ENCODE measurements around the gene C14orf93.

The C14orf93 gene

GRCh38 chr14:23009939-23010726 is at the start of gene C14orf93:
Gene C14orf93, minus strand, starts transcription at chr14:23010143. Its CDS starts 11,120 bp downstream, at chr14:22999023.
- TF ChIP-seq CTCF (IDR thresholded peaks at IDR 0.05), result no peak
- H3K9me3 ChIP-seq, result no peaks in the 10 kb centered on the region
- peak within 1 kb of the TSS; percentile 85 for H3K27ac ChIP-seq
- H3K4me3 ChIP-seq (ENCODE audit: low read depth in 1 of 2, low read length in 1 of 2), result peak within 1 kb of the TSS; percentile 70 to 90
- H3K27me3 ChIP-seq, result no peaks in the 10 kb centered on the region
- no peaks in the 10 kb centered on the region for H3K36me3 ChIP-seq
- peaks cover 29 to 35% of the 10 kb centered on the region in 2 experiments for H3K4me1 ChIP-seq (ENCODE audit: control insufficient read depth in 1 of 2, insufficient read depth in 1 of 2, low read depth in 1 of 2, low read length in 1 of 2)

GRCh38 chr14:23058654-23059504 is 48.9 kb upstream of the C14orf93 start:
- peaks cover 53% of the 10 kb centered on the region for H3K36me3 ChIP-seq
- peak overlapping the region; percentile 18 for H3K27ac ChIP-seq
- no peaks in the 10 kb centered on the region for H3K9me3 ChIP-seq
- H3K4me1 ChIP-seq (ENCODE audit: control insufficient read depth in 1 of 2, insufficient read depth in 1 of 2, low read depth in 1 of 2, low read length in 1 of 2), result peaks cover 20 to 22% of the 10 kb centered on the region in 2 experiments
- no peak for TF ChIP-seq CTCF (IDR thresholded peaks at IDR 0.05)
- peaks cover 13% of the 10 kb centered on the region for H3K27me3 ChIP-seq
- no peak overlapping the region for H3K4me3 ChIP-seq (ENCODE audit: low read depth in 1 of 2, low read length in 1 of 2)

GRCh38 chr14:23057757-23058653 is 48.1 kb upstream of the C14orf93 start:
- peaks cover 45% of the 10 kb centered on the region for H3K36me3 ChIP-seq
- H3K9me3 ChIP-seq, result no peaks in the 10 kb centered on the region
- no peak overlapping the region for H3K27ac ChIP-seq
- peaks cover 20 to 22% of the 10 kb centered on the region in 2 experiments for H3K4me1 ChIP-seq (ENCODE audit: control insufficient read depth in 1 of 2, insufficient read depth in 1 of 2, low read depth in 1 of 2, low read length in 1 of 2)
- H3K27me3 ChIP-seq, result peaks cover 13% of the 10 kb centered on the region
- peak overlapping the region; percentile 71 to 84 for H3K4me3 ChIP-seq (ENCODE audit: low read depth in 1 of 2, low read length in 1 of 2)
- peak; percentile 93 for TF ChIP-seq CTCF (IDR thresholded peaks at IDR 0.05)

GRCh38 chr14:23056956-23057756 is 47.2 kb upstream of the C14orf93 start, which contains the start of gene CDH24:
Gene CDH24, minus strand, starts transcription at chr14:23057520. Its CDS starts 1,787 bp downstream, at chr14:23055733.
- no peak for TF ChIP-seq CTCF (IDR thresholded peaks at IDR 0.05)
- Histone ChIP-seq H3K36me3 (peaks cover 36% of the 10 kb centered on the region), H3K27ac (peak within 1 kb of the TSS; percentile 19), H3K4me1 (ENCODE audit: control insufficient read depth in 1 of 2, insufficient read depth in 1 of 2, low read depth in 1 of 2, low read length in 1 of 2) (peaks cover 20 to 22% of the 10 kb centered on the region in 2 experiments), H3K9me3 (no peaks in the 10 kb centered on the region), H3K27me3 (peaks cover 13% of the 10 kb centered on the region), H3K4me3 (ENCODE audit: low read depth in 1 of 2, low read length in 1 of 2) (peak within 1 kb of the TSS; percentile 71 to 84)
